WERI-Rb-1 (cell line): ENCODE measurements around the gene SCML2.

Source experiments
- DNase-seq: peaks from one replicate; pipeline ENCODE4 v3.0.0-alpha.2; 2020
- H3K27ac ChIP-seq: fragments of 250-450 bp; sonication (Bioruptor Pico); 2 replicates; pipeline ENCODE4 v1.5.1; 2020; ENCODE audit warnings: mild to moderate bottlenecking, moderate library complexity
- H3K27me3 ChIP-seq: fragments of 250-450 bp; sonication (Bioruptor Pico); 2 replicates; pipeline ENCODE4 v1.5.1; 2021; ENCODE audit warnings: mild to moderate bottlenecking, low read depth, moderate library complexity; ENCODE audit not compliant: insufficient read depth, severe bottlenecking
- H3K36me3 ChIP-seq: fragments of 250-450 bp; sonication (Bioruptor Pico); 2 replicates; pipeline ENCODE4 v1.5.1; 2020; ENCODE audit warnings: mild to moderate bottlenecking, moderate library complexity
- H3K4me3 ChIP-seq: 2 replicates; pipeline ENCODE4 v1.5.1; 2011; ENCODE audit warnings: low read depth, mild to moderate bottlenecking, control low read depth, low read length
- H3K9me3 ChIP-seq: fragments of 250-450 bp; sonication (Bioruptor Pico); 2 replicates; pipeline ENCODE4 v1.5.1; 2021; ENCODE audit warnings: mild to moderate bottlenecking, moderate library complexity; ENCODE audit not compliant: severe bottlenecking
- CTCF ChIP-seq: IDR thresholded peaks from 2 replicates; pipeline ENCODE4 v1.5.1; 2011; ENCODE audit warnings: low read depth, mild to moderate bottlenecking, control low read depth, inconsistent platforms, low read length

SCML2 gene

GRCh38 chrX:18354369-18355223 is at the start of gene SCML2:
Gene SCML2 (minus strand): TSS chrX:18354688. CDS start chrX:18334071, 20,617 bp downstream.
- Histone ChIP-seq H3K9me3 (no peaks in the 10 kb centered on the region), H3K36me3 (no peaks in the 10 kb centered on the region), H3K4me3 (peak within 1 kb of the TSS; percentile 59), H3K27me3 (peaks cover 28% of the 10 kb centered on the region), H3K27ac (peak within 1 kb of the TSS; percentile 90)
- no peak for TF ChIP-seq CTCF
- peak; percentile 57 for DNase-seq

GRCh38 chrX:18401848-18402213 is 47.3 kb upstream of the SCML2 start:
- no peak overlapping the region for H3K4me3 ChIP-seq
- no peak for TF ChIP-seq CTCF
- DNase-seq, result no peak
- no peaks in the 10 kb centered on the region for H3K27me3 ChIP-seq
- H3K27ac ChIP-seq, result no peak overlapping the region
- H3K9me3 ChIP-seq, result peaks cover 4% of the 10 kb centered on the region
- H3K36me3 ChIP-seq, result no peaks in the 10 kb centered on the region

GRCh38 chrX:18394477-18394876 is 40.0 kb upstream of the SCML2 start:
- no peak for TF ChIP-seq CTCF
- no peak overlapping the region for H3K27ac ChIP-seq
- no peaks in the 10 kb centered on the region for H3K9me3 ChIP-seq
- H3K36me3 ChIP-seq, result no peaks in the 10 kb centered on the region
- H3K4me3 ChIP-seq, result no peak overlapping the region
- no peaks in the 10 kb centered on the region for H3K27me3 ChIP-seq
- DNase-seq, result no peak

- DNase-seq, result peak; percentile 57
- H3K9me3 ChIP-seq, result peaks cover 2% of the 10 kb centered on the region
- no peak overlapping the region for H3K4me3 ChIP-seq
- TF ChIP-seq CTCF, result 0 out of 2 replicates have a peak, but pooled peaks have one; percentile 15
- H3K27ac ChIP-seq, result no peak overlapping the region
- H3K36me3 ChIP-seq, result no peaks in the 10 kb centered on the region
- H3K27me3 ChIP-seq, result no peaks in the 10 kb centered on the region
These were observed 36.6 kb upstream of the SCML2 start for GRCh38 chrX:18390941-18391538.

GRCh38 chrX:18389966-18390365 is 35.5 kb upstream of the SCML2 start:
- no peaks in the 10 kb centered on the region for H3K27me3 ChIP-seq
- H3K9me3 ChIP-seq, result peaks cover 7% of the 10 kb centered on the region
- H3K4me3 ChIP-seq, result no peak overlapping the region
- DNase-seq, result no peak
- no peaks in the 10 kb centered on the region for H3K36me3 ChIP-seq
- H3K27ac ChIP-seq, result no peak overlapping the region
- peak; percentile 38 for TF ChIP-seq CTCF
